Measurements from ENCODE around the gene PLCXD1.
"Not testable (repeated sequence)": the region's sequence is repeated elsewhere in the genome, so short reads cannot be mapped to it uniquely, and the experiment has no call there.

Gene PLCXD1

DNA sequence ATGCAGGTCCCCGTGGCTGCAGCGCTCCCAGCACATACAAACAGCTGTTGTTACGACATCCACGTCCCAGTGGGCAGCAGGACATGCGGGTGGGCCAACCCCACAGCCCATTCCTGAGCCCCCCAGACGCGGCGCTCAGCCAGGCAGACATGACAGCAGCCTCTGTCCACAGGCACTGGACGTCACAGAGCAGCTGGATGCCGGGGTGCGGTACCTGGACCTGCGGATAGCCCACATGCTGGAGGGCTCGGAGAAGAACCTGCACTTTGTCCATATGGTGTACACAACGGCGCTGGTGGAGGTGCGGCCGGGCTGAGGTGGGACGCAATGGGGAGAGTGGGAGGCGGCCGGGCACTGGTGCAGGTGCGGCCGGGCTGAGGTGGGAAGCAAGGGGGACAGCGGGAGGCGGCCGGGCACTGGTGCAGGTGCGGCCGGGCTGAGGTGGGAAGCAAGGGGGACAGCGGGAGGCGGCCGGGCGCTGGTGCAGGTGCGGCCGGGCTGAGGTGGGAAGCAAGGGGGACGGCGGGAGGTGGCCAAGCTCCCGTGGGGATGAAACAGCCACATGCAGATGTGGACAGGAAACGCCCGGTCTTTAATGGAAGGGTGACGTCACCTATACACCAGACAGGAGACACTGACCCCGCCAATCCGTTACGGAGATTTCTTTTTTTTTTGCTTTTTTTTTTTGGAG, 9.4 kb downstream of the PLCXD1 start:
- no peak overlapping the region for H3K4me3 ChIP-seq (ENCODE audit: low read depth in 1 of 5, low read length in 5 of 5)
- peaks cover 0 to 71% (median 54%) of the 10 kb centered on the region in 5 donors for H3K36me3 ChIP-seq (ENCODE audit: control insufficient read depth in 5 of 5, insufficient read depth in 5 of 5, low read length in 5 of 5)

DNA sequence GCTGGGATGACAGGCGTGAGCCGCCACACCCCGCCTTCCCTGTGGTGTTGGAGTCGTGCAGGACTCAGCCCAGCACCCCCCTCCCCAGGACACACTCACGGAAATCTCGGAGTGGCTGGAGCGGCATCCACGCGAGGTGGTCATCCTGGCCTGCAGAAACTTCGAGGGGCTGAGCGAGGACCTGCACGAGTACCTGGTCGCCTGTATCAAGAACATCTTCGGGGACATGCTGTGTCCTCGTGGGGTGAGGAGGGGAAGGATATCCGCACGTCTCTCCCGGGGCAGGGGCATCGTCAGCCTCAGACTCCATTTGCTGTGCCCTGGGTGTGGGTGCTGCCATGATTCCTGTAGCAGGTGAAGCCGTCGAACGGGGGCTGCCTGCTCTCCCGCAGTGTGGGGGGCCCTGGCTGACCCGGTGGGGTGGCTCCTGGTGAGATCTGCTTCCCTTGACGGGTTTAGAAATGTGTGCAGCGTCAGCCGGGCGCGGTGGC, 10.3 kb downstream of the PLCXD1 start:
- no peak overlapping the region for H3K4me3 ChIP-seq (ENCODE audit: low read depth in 1 of 5, low read length in 5 of 5)
- H3K9ac ChIP-seq (ENCODE audit: low read length in 5 of 5) = no peak overlapping the region
- no peaks in the 10 kb centered on the region for H3K27me3 ChIP-seq (ENCODE audit: control insufficient read depth in 5 of 5, insufficient read depth in 4 of 5, low read length in 5 of 5)
- H3K27ac ChIP-seq (ENCODE audit: low read depth, low read length) = no peak overlapping the region
- H3K36me3 ChIP-seq (ENCODE audit: control insufficient read depth in 5 of 5, insufficient read depth in 5 of 5, low read length in 5 of 5) = peaks cover 0 to 68% (median 55%) of the 10 kb centered on the region in 5 donors
- H3K4me1 ChIP-seq (ENCODE audit: control insufficient read depth in 5 of 5, insufficient read depth in 5 of 5, low read length in 5 of 5) = no peaks in the 10 kb centered on the region
- H3K9me3 ChIP-seq (ENCODE audit: control insufficient read depth in 5 of 5, low read length in 5 of 5) = peaks cover 0 to 4% (median 0%) of the 10 kb centered on the region in 5 donors

More for the DNA sequence above, 9.4 kb downstream of the PLCXD1 start:
- H3K9ac ChIP-seq (ENCODE audit: low read length in 5 of 5) = no peak overlapping the region
- no peak overlapping the region for H3K27ac ChIP-seq (ENCODE audit: low read depth, low read length)
- no peaks in the 10 kb centered on the region for H3K27me3 ChIP-seq (ENCODE audit: control insufficient read depth in 5 of 5, insufficient read depth in 4 of 5, low read length in 5 of 5)
- peaks cover 0 to 4% (median 0%) of the 10 kb centered on the region in 5 donors for H3K9me3 ChIP-seq (ENCODE audit: control insufficient read depth in 5 of 5, low read length in 5 of 5)
- H3K4me1 ChIP-seq (ENCODE audit: control insufficient read depth in 5 of 5, insufficient read depth in 5 of 5, low read length in 5 of 5) = no peaks in the 10 kb centered on the region

DNA sequence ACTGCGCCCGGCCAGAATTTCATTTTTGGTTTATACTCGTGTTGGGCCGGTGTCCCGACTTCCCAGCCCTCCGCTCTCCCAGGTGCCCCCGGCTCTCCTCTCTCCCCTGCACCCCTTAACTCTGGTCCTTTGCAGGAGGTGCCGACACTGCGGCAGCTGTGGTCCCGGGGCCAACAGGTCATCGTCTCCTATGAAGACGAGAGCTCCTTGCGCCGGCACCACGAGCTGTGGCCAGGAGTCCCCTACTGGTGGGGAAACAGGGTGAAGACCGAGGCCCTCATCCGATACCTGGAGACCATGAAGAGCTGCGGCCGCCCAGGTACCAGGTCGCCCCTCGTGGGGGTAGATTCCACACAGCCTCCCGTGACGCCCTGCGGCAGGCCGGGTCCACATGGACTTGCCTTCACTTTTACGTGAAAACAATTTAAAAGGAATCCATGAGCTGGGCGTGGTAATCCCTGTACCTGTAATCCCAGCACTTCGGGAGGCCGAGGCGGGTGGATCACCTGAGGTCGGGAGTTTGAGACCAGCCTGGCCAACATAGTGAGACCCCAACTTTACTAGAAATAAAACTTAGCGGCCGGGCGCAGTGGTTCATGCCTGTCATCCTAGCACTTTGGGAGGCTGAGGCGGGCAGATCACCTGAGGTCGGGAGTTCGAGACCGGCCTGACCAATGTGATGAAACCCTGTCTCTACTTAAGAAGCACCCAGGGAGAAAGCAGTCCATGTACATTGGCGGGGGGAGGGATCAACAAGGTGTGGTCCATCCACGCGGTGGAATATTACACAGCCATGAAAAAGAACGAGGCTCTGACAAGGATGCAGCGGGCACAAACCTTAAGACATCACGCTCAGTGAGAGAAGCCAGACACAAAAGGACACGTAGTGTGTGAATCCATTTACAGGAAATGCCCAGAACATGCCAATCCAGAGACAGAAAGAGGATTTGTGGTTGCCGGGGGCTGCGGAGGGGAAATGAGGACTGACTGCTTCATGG, 12.0 kb downstream of the PLCXD1 start:
- Histone ChIP-seq H3K36me3 (ENCODE audit: control insufficient read depth in 5 of 5, insufficient read depth in 5 of 5, low read length in 5 of 5) (peaks cover 0 to 63% (median 50%) of the 10 kb centered on the region in 5 donors), H3K27me3 (ENCODE audit: control insufficient read depth in 5 of 5, insufficient read depth in 4 of 5, low read length in 5 of 5) (no peaks in the 10 kb centered on the region), H3K4me1 (ENCODE audit: control insufficient read depth in 5 of 5, insufficient read depth in 5 of 5, low read length in 5 of 5) (no peaks in the 10 kb centered on the region)

DNA sequence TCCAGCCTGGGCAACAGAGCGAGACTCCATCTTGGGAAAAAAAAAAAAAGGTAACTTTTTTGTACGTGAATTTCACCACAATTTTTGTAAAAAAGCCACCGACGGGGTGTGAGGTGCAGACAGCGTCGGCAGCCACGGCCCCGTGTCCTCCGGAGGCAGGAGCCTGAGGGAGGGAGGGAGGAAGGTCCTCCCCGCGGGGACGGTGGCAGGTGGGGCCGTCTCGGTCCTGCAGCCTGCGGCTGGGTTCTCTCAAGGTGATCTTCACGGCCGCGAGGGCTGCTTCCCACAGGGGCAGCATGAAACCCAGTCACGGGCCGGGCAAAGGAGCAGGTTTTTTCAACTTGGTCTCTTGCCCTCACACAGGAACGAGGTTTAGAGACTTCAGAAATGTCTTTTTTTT, 14.0 kb downstream of the PLCXD1 start:
- H3K27me3 ChIP-seq (ENCODE audit: control insufficient read depth in 5 of 5, insufficient read depth in 4 of 5, low read length in 5 of 5) = no peaks in the 10 kb centered on the region
- H3K27ac ChIP-seq (ENCODE audit: low read depth, low read length) = no peak overlapping the region
- no peaks in the 10 kb centered on the region for H3K4me1 ChIP-seq (ENCODE audit: control insufficient read depth in 5 of 5, insufficient read depth in 5 of 5, low read length in 5 of 5)
- H3K9ac ChIP-seq (ENCODE audit: low read length in 5 of 5) = no peak overlapping the region
- peaks cover 0 to 4% (median 0%) of the 10 kb centered on the region in 5 donors for H3K9me3 ChIP-seq (ENCODE audit: control insufficient read depth in 5 of 5, low read length in 5 of 5)
- peaks cover 0 to 58% (median 47%) of the 10 kb centered on the region in 5 donors for H3K36me3 ChIP-seq (ENCODE audit: control insufficient read depth in 5 of 5, insufficient read depth in 5 of 5, low read length in 5 of 5)
- H3K4me3 ChIP-seq (ENCODE audit: low read depth in 1 of 5, low read length in 5 of 5) = no peak overlapping the region

More for the DNA sequence above, 12.0 kb downstream of the PLCXD1 start:
- H3K4me3 ChIP-seq (ENCODE audit: low read depth in 1 of 5, low read length in 5 of 5) = no peak overlapping the region
- no peak overlapping the region for H3K27ac ChIP-seq (ENCODE audit: low read depth, low read length)
- H3K9me3 ChIP-seq (ENCODE audit: control insufficient read depth in 5 of 5, low read length in 5 of 5) = peaks cover 0 to 4% (median 0%) of the 10 kb centered on the region in 5 donors
- H3K9ac ChIP-seq (ENCODE audit: low read length in 5 of 5) = no peak overlapping the region

DNA sequence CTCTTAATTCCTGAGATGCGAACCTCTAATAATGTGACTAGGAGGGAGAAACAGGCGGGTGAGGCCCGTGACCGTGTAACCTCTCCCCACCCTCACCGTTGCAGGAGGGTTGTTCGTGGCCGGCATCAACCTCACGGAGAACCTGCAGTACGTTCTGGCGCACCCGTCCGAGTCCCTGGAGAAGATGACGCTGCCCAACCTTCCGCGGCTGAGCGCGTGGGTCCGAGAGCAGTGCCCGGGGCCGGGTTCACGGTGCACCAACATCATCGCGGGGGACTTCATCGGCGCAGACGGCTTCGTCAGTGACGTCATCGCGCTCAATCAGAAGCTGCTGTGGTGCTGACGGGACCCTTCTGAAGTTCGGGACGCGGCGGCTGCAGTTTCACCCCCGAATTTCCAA, 17.8 kb downstream of the PLCXD1 start:
- H3K4me1 ChIP-seq (ENCODE audit: control insufficient read depth in 5 of 5, insufficient read depth in 5 of 5, low read length in 5 of 5) = no peaks in the 10 kb centered on the region
- peaks cover 0 to 54% (median 43%) of the 10 kb centered on the region in 5 donors for H3K36me3 ChIP-seq (ENCODE audit: control insufficient read depth in 5 of 5, insufficient read depth in 5 of 5, low read length in 5 of 5)
- H3K9me3 ChIP-seq (ENCODE audit: control insufficient read depth in 5 of 5, low read length in 5 of 5) = no peaks in the 10 kb centered on the region
- no peak overlapping the region for H3K4me3 ChIP-seq (ENCODE audit: low read depth in 1 of 5, low read length in 5 of 5)
- H3K9ac ChIP-seq (ENCODE audit: low read length in 5 of 5) = no peak overlapping the region
- H3K27ac ChIP-seq (ENCODE audit: low read depth, low read length) = no peak overlapping the region
- no peaks in the 10 kb centered on the region for H3K27me3 ChIP-seq (ENCODE audit: control insufficient read depth in 5 of 5, insufficient read depth in 4 of 5, low read length in 5 of 5)

DNA sequence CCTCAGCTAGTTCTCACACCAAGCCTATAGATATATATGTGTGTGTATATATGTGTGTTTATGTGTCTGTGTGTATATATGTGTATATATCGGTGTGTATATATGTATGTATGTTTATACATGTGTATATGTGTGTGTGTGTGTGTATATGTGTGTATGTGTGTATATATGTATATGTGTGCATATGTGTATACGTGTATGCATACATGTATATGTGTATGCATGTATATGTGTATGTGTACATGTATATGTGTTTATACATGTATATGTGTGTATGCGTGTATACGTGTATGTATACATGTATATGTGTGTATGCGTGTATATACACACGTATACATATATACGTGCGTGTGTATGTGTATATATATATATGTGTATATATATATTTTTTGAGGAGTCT, 19.2 kb downstream of the PLCXD1 start:
- H3K36me3 ChIP-seq (ENCODE audit: control insufficient read depth in 5 of 5, insufficient read depth in 5 of 5, low read length in 5 of 5) = peaks cover 0 to 62% (median 43%) of the 10 kb centered on the region in 5 donors

DNA sequence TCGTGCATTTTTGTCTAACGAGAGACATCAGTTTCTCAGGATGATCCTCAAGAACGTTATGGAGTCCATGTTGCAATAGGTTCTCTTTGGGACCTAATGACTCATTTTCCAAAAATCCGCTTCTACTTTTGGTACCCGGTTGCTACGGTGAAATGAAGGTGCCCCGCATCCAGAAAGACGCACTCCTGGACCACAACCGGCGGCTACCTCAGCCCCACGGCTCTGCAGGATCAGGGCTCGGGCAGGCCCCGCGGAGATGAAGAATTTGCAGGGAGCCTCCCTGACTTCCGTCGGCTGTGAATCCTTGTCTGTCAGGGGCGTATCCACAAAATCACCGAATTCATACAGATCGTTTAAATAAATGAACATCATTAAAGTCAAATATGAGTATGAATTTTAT, 21.8 kb downstream of the PLCXD1 start:
- Histone ChIP-seq H3K9ac (ENCODE audit: low read length in 5 of 5) (no peak overlapping the region), H3K27ac (ENCODE audit: low read depth, low read length) (no peak overlapping the region), H3K36me3 (ENCODE audit: control insufficient read depth in 5 of 5, insufficient read depth in 5 of 5, low read length in 5 of 5) (peaks cover 5 to 77% (median 59%) of the 10 kb centered on the region in 5 donors), H3K27me3 (ENCODE audit: control insufficient read depth in 5 of 5, insufficient read depth in 4 of 5, low read length in 5 of 5) (no peaks in the 10 kb centered on the region), H3K4me1 (ENCODE audit: control insufficient read depth in 5 of 5, insufficient read depth in 5 of 5, low read length in 5 of 5) (no peaks in the 10 kb centered on the region), H3K4me3 (ENCODE audit: low read depth in 1 of 5, low read length in 5 of 5) (no peak overlapping the region), H3K9me3 (ENCODE audit: control insufficient read depth in 5 of 5, low read length in 5 of 5) (no peaks in the 10 kb centered on the region)

More for the DNA sequence above, 19.2 kb downstream of the PLCXD1 start:
- Histone ChIP-seq H3K27ac (ENCODE audit: low read depth, low read length) (no peak overlapping the region), H3K4me1 (ENCODE audit: control insufficient read depth in 5 of 5, insufficient read depth in 5 of 5, low read length in 5 of 5) (no peaks in the 10 kb centered on the region), H3K9ac (ENCODE audit: low read length in 5 of 5) (no peak overlapping the region), H3K27me3 (ENCODE audit: control insufficient read depth in 5 of 5, insufficient read depth in 4 of 5, low read length in 5 of 5) (no peaks in the 10 kb centered on the region), H3K4me3 (ENCODE audit: low read depth in 1 of 5, low read length in 5 of 5) (no peak overlapping the region), H3K9me3 (ENCODE audit: control insufficient read depth in 5 of 5, low read length in 5 of 5) (no peaks in the 10 kb centered on the region)

DNA sequence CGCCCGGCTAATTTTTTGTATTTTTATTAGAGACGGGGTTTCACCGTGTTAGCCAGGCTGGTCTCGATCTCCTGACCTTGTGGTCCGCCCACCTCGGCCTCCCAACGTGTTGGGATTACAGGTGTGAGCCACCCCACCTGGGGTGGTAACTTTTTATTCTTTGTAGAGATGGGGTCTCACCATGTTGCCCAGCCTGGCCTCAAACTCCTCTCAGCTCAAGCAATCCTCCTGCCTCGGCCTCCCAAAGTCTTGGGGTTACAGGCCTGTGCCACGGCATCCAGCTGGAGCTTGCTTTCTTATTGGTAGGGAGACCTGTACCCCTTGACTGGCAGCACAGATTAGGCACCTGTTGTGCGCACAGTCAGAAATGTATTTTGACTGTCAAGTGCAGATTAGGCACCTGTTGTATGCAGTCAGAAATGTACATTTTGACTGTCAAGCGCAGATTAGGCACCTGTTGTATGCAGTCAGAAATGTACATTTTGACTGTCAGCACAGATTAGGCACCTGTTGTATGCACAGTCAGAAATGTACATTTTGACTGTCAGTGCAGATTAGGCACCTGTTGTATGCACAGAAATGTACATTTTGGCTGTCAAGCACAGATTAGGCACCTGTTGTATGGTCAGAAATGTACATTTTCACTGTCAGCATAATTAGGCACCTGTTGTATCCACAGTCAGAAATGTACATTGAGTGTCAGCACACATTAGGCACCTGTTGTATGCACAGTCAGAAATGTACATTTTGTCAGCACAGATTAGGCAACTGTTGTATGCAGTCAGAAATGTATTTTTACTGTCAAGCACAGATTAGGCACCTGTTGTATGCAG, 24.8 kb downstream of the PLCXD1 start:
- H3K4me3 ChIP-seq (ENCODE audit: low read depth in 1 of 5, low read length in 5 of 5); H3K27me3 ChIP-seq (ENCODE audit: control insufficient read depth in 5 of 5, insufficient read depth in 4 of 5, low read length in 5 of 5); H3K9me3 ChIP-seq (ENCODE audit: control insufficient read depth in 5 of 5, low read length in 5 of 5); H3K27ac ChIP-seq (ENCODE audit: low read depth, low read length); H3K4me1 ChIP-seq (ENCODE audit: control insufficient read depth in 5 of 5, insufficient read depth in 5 of 5, low read length in 5 of 5); H3K9ac ChIP-seq (ENCODE audit: low read length in 5 of 5): not testable (repeated sequence)
- peaks cover 5 to 75% (median 60%) of the 10 kb centered on the region in 5 donors for H3K36me3 ChIP-seq (ENCODE audit: control insufficient read depth in 5 of 5, insufficient read depth in 5 of 5, low read length in 5 of 5)

DNA sequence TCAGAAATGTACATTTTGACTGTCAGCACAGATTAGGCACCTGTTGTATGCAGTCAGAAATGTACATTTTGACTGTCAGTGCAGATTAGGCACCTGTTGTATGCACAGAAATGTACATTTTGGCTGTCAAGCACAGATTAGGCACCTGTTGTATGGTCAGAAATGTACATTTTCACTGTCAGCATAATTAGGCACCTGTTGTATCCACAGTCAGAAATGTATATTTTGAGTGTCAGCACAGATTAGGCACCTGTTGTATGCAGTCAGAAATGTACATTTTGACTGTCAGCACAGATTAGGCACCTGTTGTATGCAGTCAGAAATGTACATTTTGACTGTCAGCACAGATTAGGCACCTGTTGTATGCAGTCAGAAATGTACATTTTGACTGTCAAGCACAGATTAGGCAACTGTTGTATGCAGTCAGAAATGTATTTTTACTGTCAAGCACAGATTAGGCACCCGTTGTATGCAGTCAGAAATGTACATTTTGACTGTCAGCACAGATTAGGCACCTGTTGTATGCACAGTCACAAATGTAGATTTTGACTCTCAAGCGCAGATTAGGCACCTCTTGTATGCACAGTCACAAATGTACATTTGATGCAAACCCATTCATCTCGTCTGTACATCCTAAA, 25.6 kb downstream of the PLCXD1 start:
- not testable (repeated sequence) for H3K9ac ChIP-seq (ENCODE audit: low read length in 5 of 5); H3K27me3 ChIP-seq (ENCODE audit: control insufficient read depth in 5 of 5, insufficient read depth in 4 of 5, low read length in 5 of 5); H3K27ac ChIP-seq (ENCODE audit: low read depth, low read length); H3K4me3 ChIP-seq (ENCODE audit: low read depth in 1 of 5, low read length in 5 of 5); H3K4me1 ChIP-seq (ENCODE audit: control insufficient read depth in 5 of 5, insufficient read depth in 5 of 5, low read length in 5 of 5); H3K9me3 ChIP-seq (ENCODE audit: control insufficient read depth in 5 of 5, low read length in 5 of 5)
- H3K36me3 ChIP-seq (ENCODE audit: control insufficient read depth in 5 of 5, insufficient read depth in 5 of 5, low read length in 5 of 5) = peaks cover 5 to 77% (median 63%) of the 10 kb centered on the region in 5 donors

Measured in subcutaneous abdominal adipose tissue (tissue), 5 donors.